ENCODE data around the gene HLCS. TPM values are rescaled to one million over a fixed set of nuclear protein-coding genes. Genes with fewer than 3 reads are reported as not detected.

HLCS gene
- total and polyA plus RNA-seq, 2 of the 4 experiments (the other 2 are of a cell fraction) = 10.6 to 21.0 TPM

GRCh38 chr21:36759348-36760083 lies 207.0 kb downstream of the HLCS start:
- DNase-seq (no peak), ATAC-seq (ENCODE audit: low read depth) (no peak)
- Histone ChIP-seq H3K4me2 (ENCODE audit: low read depth, low read length) (no peak overlapping the region), H3K9me1 (ENCODE audit: insufficient read depth, low read length) (0 out of 2 replicates have a peak, but pooled peaks cover 4% of the 10 kb centered on the region), H3K4me3 (ENCODE audit: insufficient read depth, low read depth, low read length) (no peak overlapping the region), H3K36me3 (ENCODE audit: control insufficient read depth, insufficient read depth, low read length) (peaks cover 2% of the 10 kb centered on the region; the same call in 1 of the 2 replicates), H3K14ac (replicated peaks; ENCODE audit: low read depth, low read length) (no peak overlapping the region), H2AFZ (replicated peaks; ENCODE audit: low read length, poor library complexity) (no peak overlapping the region), H4K5ac (ENCODE audit: low read depth, low read length) (no peak overlapping the region), H2BK5ac (ENCODE audit: low read depth, low read length, poor library complexity, severe bottlenecking) (no peak overlapping the region), H3K79me1 (ENCODE audit: low read depth in 1 of 2, low read length in 2 of 2) (no peaks in the 10 kb centered on the region), H3K27ac (ENCODE audit: insufficient read depth, low read length) (no peak overlapping the region), H4K8ac (ENCODE audit: low read depth in 2 of 2, low read length in 2 of 2) (no peak overlapping the region), H3K9ac (ENCODE audit: low read depth, low read length) (no peak overlapping the region), H2BK20ac (ENCODE audit: low read depth, low read length) (no peak overlapping the region), H4K91ac (ENCODE audit: insufficient read depth, low read depth, low read length) (no peak overlapping the region), H3K56ac (ENCODE audit: extremely low read depth, insufficient read depth, low read length) (no peak overlapping the region), H3K4me1 (ENCODE audit: control insufficient read depth, insufficient read depth, low read length) (no peaks in the 10 kb centered on the region), H2BK120ac (ENCODE audit: low read depth, low read length) (no peak overlapping the region), H3K18ac (ENCODE audit: low read depth, low read length) (no peak overlapping the region), H3K9me3 (ENCODE audit: control insufficient read depth, insufficient read depth, low read length) (no peaks in the 10 kb centered on the region), H2AK5ac (ENCODE audit: low read depth, low read length) (no peak overlapping the region), H2BK15ac (ENCODE audit: low read depth, low read length) (no peak overlapping the region), H3K23ac (ENCODE audit: low read depth, low read length) (no peak overlapping the region), H3K4ac (ENCODE audit: low read depth, low read length) (no peak overlapping the region), H2AK9ac (replicated peaks; ENCODE audit: low read depth, low read length, poor library complexity) (no peak overlapping the region), H3K27me3 (ENCODE audit: control insufficient read depth, insufficient read depth, low read length) (no peaks in the 10 kb centered on the region), H4K20me1 (ENCODE audit: insufficient read depth, low read length) (no peaks in the 10 kb centered on the region)
- dilution Hi-C loops (cut with HindIII; ENCODE audit: low sequenced_read_pairs, unreplicated experiment) = no loop called here
- ChIA-PET CTCF (interaction anchor here (0.6 to 1.0 kb wide), 2 partner anchors 12 to 99 kb away, joined by 3 to 4 read pairs; no protein-coding TSS in a partner anchor), POLR2A (ENCODE audit: unreplicated experiment) (interaction anchor here (0.6 kb wide), 1 partner anchor 17 kb away, joined by 5 read pairs; no protein-coding TSS in a partner anchor)
- no CpG with 5 or more reads among the region's 12 CpGs for WGBS, 2 experiments (ENCODE audit: extremely low coverage in 2 of 2, insufficient read length in 1 of 2)
- TF ChIP-seq NFE2L2 (IDR thresholded peaks at IDR 0.05; ENCODE audit: low read depth, low read length) (no peak), MAFK (IDR thresholded peaks at IDR 0.05; ENCODE audit: low read depth, low read length) (no peak), CTCF (conservative IDR thresholded peaks at IDR 0.05; ENCODE audit: low read depth, low read length) (no peak)
- in situ Hi-C loops (cut with MboI; ENCODE audit: low sequenced_read_pairs) = no loop called here
- intact Hi-C loops (cut with micrococcal nuclease) = no loop called here
- BruUV-seq (replicated peaks) = no TSS peak

Measured in IMR-90 (cell line).